Activated naive CD8-positive, alpha-beta T cell treated with anti-CD3 and anti-CD28 coated beads, Interleukin-2, amount 10 ng/mL, durations not matched to agents 7 days and 5 days (primary cell): ENCODE measurements around the gene UBQLN1. TPM values are rescaled to one million over a fixed set of nuclear protein-coding genes. Genes with fewer than 3 reads are reported as not detected.

Experiments used
- ATAC-seq: fragments of 150-1000 bp; cut with Tn5 transposase; one replicate; pipeline ENCODE4 v1.10.0; 2021; ENCODE audit warnings: low read depth, moderate library complexity
- POLR2A ChIA-PET: fragments of 350-600 bp; sonication (Branson Sonifier 250); formaldehyde crosslinking; loops from one replicate; lab custom pipeline; 2021; ENCODE audit warnings: antibody characterized with exemption; lab: Charles Lee
- DNase-seq: peaks from one replicate; pipeline ENCODE4 v3.0.0; 2021
- H3K27ac Mint-ChIP-seq: one replicate; pipeline ENCODE4 v1.8.0; 2022; ENCODE audit warnings: mild to moderate bottlenecking, mixed read lengths
- H3K27me3 Mint-ChIP-seq: one replicate; pipeline ENCODE4 v1.8.0; 2022; ENCODE audit warnings: mild to moderate bottlenecking, moderate library complexity, mixed read lengths
- H3K36me3 Mint-ChIP-seq: one replicate; pipeline ENCODE4 v1.8.0; 2021; ENCODE audit warnings: mild to moderate bottlenecking, mixed read lengths
- H3K4me1 Mint-ChIP-seq: one replicate; pipeline ENCODE4 v1.8.0; 2021; ENCODE audit warnings: mixed read lengths
- H3K4me3 Mint-ChIP-seq: one replicate; pipeline ENCODE4 v1.8.0; 2022; ENCODE audit warnings: mild to moderate bottlenecking, moderate library complexity, mixed read lengths
- H3K9me3 Mint-ChIP-seq: one replicate; pipeline ENCODE4 v1.8.0; 2021; ENCODE audit warnings: mixed read lengths
- total RNA-seq, 2 experiments: library from RNA; stranded (reverse); gene quantifications; one replicate each; pipeline ENCODE4 v1.2.3, GENCODE V29; 2021

The UBQLN1 gene
- total RNA-seq, 2 experiments from 2014 or later = 87.9 to 108 TPM

- H3K4me1 Mint-ChIP-seq = peaks cover 7% of the 10 kb centered on the region
- no peak overlapping the region for H3K27ac Mint-ChIP-seq
- no peaks in the 10 kb centered on the region for H3K9me3 Mint-ChIP-seq
- H3K36me3 Mint-ChIP-seq = peaks cover 4% of the 10 kb centered on the region
- H3K4me3 Mint-ChIP-seq = no peak overlapping the region
- no peaks in the 10 kb centered on the region for H3K27me3 Mint-ChIP-seq
- ATAC-seq (no peak), DNase-seq (no peak)
- POLR2A ChIA-PET = no interaction called here
Observed at GRCh38 chr9:83646500-83647239, 61.1 kb downstream of the UBQLN1 start.

GRCh38 chr9:83642793-83643192 lies 65.0 kb downstream of the UBQLN1 start:
- Mint-ChIP-seq H3K4me3 (no peak overlapping the region), H3K27ac (no peak overlapping the region), H3K27me3 (no peaks in the 10 kb centered on the region), H3K9me3 (no peaks in the 10 kb centered on the region), H3K36me3 (peaks cover 3% of the 10 kb centered on the region), H3K4me1 (peaks cover 3% of the 10 kb centered on the region)
- ATAC-seq = no peak
- POLR2A ChIA-PET = no interaction called here
- DNase-seq = no peak

- Mint-ChIP-seq H3K27ac (no peak overlapping the region), H3K36me3 (peaks cover 5% of the 10 kb centered on the region), H3K27me3 (no peaks in the 10 kb centered on the region), H3K9me3 (no peaks in the 10 kb centered on the region), H3K4me3 (no peak overlapping the region), H3K4me1 (no peaks in the 10 kb centered on the region)
- no peak for DNase-seq
- ATAC-seq = no peak
- POLR2A ChIA-PET = interaction anchor here (2.3 kb wide), 1 partner anchor 15 kb away, joined by 8 read pairs; the partner anchor contains the start of gene IDNK
Observed at GRCh38 chr9:83639266-83639665, 68.5 kb downstream of the UBQLN1 start.

DNA sequence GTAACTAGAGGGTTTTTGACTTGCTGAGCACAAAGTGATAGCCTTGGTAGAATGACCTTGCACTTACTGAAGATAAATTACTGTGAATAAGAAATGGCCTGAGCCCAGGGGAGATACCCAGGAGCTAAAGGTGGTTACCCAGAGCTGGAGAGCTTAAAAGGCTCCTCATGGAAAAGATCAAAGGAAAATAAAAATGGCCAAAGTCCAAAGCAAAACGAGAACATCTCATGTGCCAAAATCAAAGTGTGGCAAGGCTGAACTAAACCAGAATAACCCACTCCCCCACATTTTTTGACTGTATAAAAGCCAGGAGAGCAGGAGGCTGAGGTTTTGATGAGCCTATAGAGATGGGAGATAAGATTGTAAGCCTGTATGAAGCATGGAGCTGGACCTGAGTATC lies 70.4 kb downstream of the UBQLN1 start:
- ATAC-seq = no peak
- Mint-ChIP-seq H3K27me3 (no peaks in the 10 kb centered on the region), H3K4me1 (no peaks in the 10 kb centered on the region), H3K36me3 (peaks cover 4% of the 10 kb centered on the region), H3K9me3 (no peaks in the 10 kb centered on the region), H3K27ac (no peak overlapping the region), H3K4me3 (no peak overlapping the region)
- DNase-seq = no peak
- POLR2A ChIA-PET = interaction anchor here (1.7 kb wide), 1 partner anchor 14 kb away, joined by 4 read pairs; no protein-coding TSS in a partner anchor

GRCh38 chr9:83636813-83637212 lies 70.9 kb downstream of the UBQLN1 start:
- Mint-ChIP-seq H3K4me1 (no peaks in the 10 kb centered on the region), H3K27ac (no peak overlapping the region), H3K9me3 (no peaks in the 10 kb centered on the region), H3K27me3 (no peaks in the 10 kb centered on the region), H3K4me3 (no peak overlapping the region), H3K36me3 (peaks cover 4% of the 10 kb centered on the region)
- DNase-seq (no peak), ATAC-seq (no peak)
- POLR2A ChIA-PET = interaction anchor here (1.7 kb wide), 1 partner anchor 13 kb away, joined by 4 read pairs; no protein-coding TSS in a partner anchor

GRCh38 chr9:83633676-83634075 lies 74.1 kb downstream of the UBQLN1 start:
- DNase-seq = no peak
- Mint-ChIP-seq H3K4me1 (no peaks in the 10 kb centered on the region), H3K27me3 (no peaks in the 10 kb centered on the region), H3K4me3 (no peak overlapping the region), H3K27ac (no peak overlapping the region), H3K36me3 (peaks cover 7% of the 10 kb centered on the region), H3K9me3 (no peaks in the 10 kb centered on the region)
- POLR2A ChIA-PET = interaction anchor here (1.8 kb wide), 1 partner anchor 9 kb away, joined by 5 read pairs; no protein-coding TSS in a partner anchor
- ATAC-seq = no peak

DNA sequence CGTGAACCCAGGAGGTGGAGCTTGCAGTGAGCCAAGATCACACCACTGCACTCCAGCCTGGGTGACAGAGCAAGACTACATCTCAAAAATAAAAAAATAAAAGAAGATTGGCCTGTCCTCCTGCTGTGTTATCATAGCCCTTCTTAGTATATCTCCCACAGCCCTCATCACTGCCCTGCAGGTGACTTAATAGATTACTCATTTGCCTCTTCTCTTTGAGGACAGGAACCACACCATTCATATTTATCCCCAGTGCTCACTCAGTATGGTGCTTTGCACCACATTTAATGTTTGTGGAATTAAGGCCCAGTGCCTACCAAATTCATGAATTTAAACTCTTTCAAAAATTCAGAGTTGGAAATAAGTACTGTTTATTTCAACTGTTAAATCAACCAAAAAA lies 74.5 kb downstream of the UBQLN1 start:
- DNase-seq = no peak
- Mint-ChIP-seq H3K27me3 (no peaks in the 10 kb centered on the region), H3K9me3 (no peaks in the 10 kb centered on the region), H3K27ac (no peak overlapping the region), H3K36me3 (peaks cover 7% of the 10 kb centered on the region), H3K4me1 (no peaks in the 10 kb centered on the region), H3K4me3 (no peak overlapping the region)
- POLR2A ChIA-PET = interaction anchor here (1.8 kb wide), 1 partner anchor 9 kb away, joined by 5 read pairs; no protein-coding TSS in a partner anchor
- peak; percentile 30 for ATAC-seq

DNA sequence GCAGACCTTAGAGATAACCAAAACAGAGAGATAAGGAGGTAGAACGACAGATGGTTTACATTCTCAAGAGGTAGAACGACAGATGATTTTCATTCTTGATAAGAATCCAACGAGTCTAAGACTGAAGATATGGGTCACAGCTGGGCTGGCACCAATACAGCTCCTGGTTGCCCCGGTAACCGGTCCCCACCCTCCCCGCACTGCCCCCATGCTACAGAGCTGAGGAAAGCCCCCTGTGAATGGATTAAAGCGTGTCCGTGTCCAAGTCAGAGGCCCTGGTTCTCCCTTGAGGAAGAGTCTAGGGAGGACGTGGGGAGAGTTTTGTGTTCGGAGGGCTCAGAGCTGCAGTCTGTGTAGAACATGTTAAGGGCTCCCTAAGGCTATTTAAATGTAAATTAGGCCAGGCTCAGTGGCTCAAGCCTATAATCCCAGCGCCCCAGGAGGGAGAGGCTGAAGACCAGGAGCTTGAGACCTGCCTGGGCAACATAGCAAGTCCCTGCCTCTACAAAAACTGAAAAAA lies 76.8 kb downstream of the UBQLN1 start:
- no peaks in the 10 kb centered on the region for H3K27me3 Mint-ChIP-seq
- ATAC-seq = no peak
- H3K36me3 Mint-ChIP-seq = peaks cover 11% of the 10 kb centered on the region
- H3K27ac Mint-ChIP-seq = no peak overlapping the region
- no peaks in the 10 kb centered on the region for H3K4me1 Mint-ChIP-seq
- H3K9me3 Mint-ChIP-seq = no peaks in the 10 kb centered on the region
- no peak overlapping the region for H3K4me3 Mint-ChIP-seq
- DNase-seq = no peak
- POLR2A ChIA-PET = no interaction called here

DNA sequence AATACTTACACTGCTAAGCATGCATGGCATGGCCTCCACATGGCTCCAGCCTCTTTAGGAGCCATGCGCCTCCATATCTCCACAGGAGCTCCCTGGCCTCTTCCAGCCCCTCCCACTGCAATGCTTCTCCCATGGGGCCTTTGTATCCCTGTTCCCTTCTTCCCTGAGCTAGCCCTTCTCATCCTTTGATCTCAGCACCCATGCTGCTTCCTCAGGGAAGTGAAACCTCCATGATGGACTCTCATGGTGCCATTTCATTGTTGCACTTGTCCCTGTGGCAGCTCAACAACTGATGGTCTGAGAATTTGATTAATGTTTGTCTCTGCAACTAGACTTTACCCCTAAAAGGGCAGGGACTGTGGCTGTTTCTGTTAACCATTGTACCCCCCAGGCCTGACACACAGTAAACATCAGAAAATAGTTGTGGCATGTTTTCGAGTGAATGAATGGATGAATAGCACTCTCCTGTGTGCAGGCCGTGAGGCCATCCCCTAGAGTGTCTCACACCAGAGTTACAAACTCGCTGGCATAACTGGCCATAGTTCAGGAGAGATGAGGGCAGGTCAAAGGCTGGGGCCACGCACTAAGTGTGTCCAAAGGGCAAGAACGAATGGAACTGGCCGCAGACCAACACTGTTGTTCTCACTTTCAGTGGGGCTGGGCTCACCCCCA lies 78.2 kb downstream of the UBQLN1 start:
- no peak for DNase-seq
- H3K4me1 Mint-ChIP-seq = peaks cover 5% of the 10 kb centered on the region
- peaks cover 12% of the 10 kb centered on the region for H3K36me3 Mint-ChIP-seq
- H3K27me3 Mint-ChIP-seq = no peaks in the 10 kb centered on the region
- H3K9me3 Mint-ChIP-seq = no peaks in the 10 kb centered on the region
- ATAC-seq = no peak
- POLR2A ChIA-PET = no interaction called here
- no peak overlapping the region for H3K4me3 Mint-ChIP-seq
- H3K27ac Mint-ChIP-seq = no peak overlapping the region

- Mint-ChIP-seq H3K4me3 (no peak overlapping the region), H3K27ac (no peak overlapping the region), H3K9me3 (no peaks in the 10 kb centered on the region), H3K4me1 (peaks cover 14% of the 10 kb centered on the region), H3K36me3 (peaks cover 12% of the 10 kb centered on the region), H3K27me3 (no peaks in the 10 kb centered on the region)
- no peak for DNase-seq
- no peak for ATAC-seq
- POLR2A ChIA-PET = no interaction called here
Observed at GRCh38 chr9:83628540-83628939, 79.2 kb downstream of the UBQLN1 start.

DNA sequence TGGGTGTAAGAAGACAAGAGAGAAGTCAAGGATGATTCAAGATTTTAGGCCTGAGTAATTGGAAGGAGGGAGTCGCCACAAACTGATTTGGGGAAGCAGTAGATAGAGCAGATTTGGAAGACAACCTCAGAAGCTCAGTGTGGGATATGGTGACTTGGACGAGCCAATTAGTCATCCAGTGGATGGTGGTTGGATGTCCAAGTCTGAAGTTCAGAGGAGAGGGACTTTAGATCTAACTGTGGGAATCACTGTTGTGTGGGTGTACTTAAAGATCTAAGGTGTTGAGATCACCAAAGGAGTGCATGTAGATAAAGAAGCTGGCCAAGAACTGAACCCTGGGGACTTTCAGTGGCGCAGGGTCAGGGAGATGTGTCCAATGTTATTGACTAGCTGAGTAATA lies 82.6 kb downstream of the UBQLN1 start:
- POLR2A ChIA-PET = interaction anchor here (0.5 to 3.4 kb wide), 5 partner anchors 15 to 613 kb away, joined by 4 to 45 read pairs (median 5); partner anchors contain the start of genes HNRNPK, RMI1 and UBQLN1
- no peaks in the 10 kb centered on the region for H3K9me3 Mint-ChIP-seq
- H3K36me3 Mint-ChIP-seq = peaks cover 10% of the 10 kb centered on the region
- H3K27me3 Mint-ChIP-seq = no peaks in the 10 kb centered on the region
- peak overlapping the region; percentile 0 for H3K27ac Mint-ChIP-seq
- ATAC-seq = no peak
- peaks cover 21% of the 10 kb centered on the region for H3K4me1 Mint-ChIP-seq
- DNase-seq = no peak
- no peak overlapping the region for H3K4me3 Mint-ChIP-seq

DNA sequence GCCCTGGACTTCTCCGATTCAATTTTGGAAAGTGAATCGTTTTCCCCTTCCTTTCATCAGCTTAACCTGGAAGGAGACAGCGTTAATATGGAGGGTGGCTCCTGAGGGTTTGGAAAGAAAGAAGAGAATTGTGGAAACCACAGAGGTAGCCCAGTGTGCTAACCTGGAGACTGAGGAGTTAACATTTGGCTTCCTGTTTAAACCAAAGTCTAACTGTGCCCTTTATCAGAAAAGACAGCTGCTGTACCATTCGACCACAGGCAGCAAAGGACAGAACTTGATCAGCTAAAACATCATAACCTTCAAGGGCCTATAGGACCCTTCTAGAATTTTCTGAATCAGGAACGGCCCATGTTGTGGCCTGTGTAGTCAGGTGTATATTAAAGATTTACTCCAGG lies 84.1 kb downstream of the UBQLN1 start:
- peak; percentile 24 for ATAC-seq
- POLR2A ChIA-PET = interaction anchor here (0.6 to 3.4 kb wide), 10 partner anchors 9 to 357 kb away, joined by 3 to 45 read pairs (median 4); partner anchors contain the start of genes HNRNPK, KIF27, RMI1 and UBQLN1
- Mint-ChIP-seq H3K9me3 (no peaks in the 10 kb centered on the region), H3K27ac (peak overlapping the region; percentile 95), H3K36me3 (peaks cover 6% of the 10 kb centered on the region), H3K4me3 (peak overlapping the region; percentile 88), H3K4me1 (peaks cover 21% of the 10 kb centered on the region), H3K27me3 (no peaks in the 10 kb centered on the region)
- no peak for DNase-seq

DNA sequence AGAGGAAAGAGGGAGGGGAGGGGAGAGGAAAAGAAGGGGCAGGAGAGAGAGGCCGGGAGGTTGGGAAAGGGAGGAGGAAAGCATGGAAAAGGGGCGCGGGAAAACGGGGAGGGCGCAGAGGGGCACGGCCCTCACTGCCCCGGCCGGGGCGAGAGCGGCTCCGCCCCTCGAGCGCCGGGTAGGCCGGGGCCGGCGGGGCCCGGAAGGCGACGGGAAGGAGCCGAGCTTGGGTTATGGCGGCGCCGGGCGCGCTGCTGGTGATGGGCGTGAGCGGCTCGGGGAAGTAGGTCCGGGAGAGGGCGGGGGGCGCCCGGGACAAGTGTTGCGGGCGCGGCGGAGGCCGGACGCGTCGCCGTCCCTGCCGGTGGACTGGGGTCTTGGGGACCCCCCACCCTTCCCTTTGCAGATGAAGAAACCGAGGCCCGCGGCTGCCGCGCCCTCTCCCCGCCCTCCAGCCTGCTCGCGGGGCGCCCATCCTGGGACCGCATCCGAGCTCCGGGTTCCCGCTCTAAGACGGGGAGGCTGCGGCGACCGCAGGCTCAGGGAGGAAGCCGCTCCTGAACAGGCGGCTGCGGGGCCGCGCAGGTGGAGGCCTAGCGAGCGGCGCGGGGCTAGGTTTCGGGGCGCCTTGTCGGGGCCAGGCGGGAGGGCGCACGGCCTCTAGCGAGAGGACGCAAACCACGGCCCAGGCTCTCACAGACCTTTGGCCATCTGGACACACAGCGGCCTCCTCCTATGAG lies 84.6 kb downstream of the UBQLN1 start, which contains the start of gene IDNK:
IDNK (plus strand) TSS at position 205 of the 740 bp plus-strand sequence; CDS start at position 234, 29 bp downstream.
- H3K27me3 Mint-ChIP-seq = no peaks in the 10 kb centered on the region
- H3K4me3 Mint-ChIP-seq = peak within 1 kb of the TSS; percentile 88
- ATAC-seq = peak; percentile 89
- peaks cover 21% of the 10 kb centered on the region for H3K4me1 Mint-ChIP-seq
- no peaks in the 10 kb centered on the region for H3K9me3 Mint-ChIP-seq
- peaks cover 6% of the 10 kb centered on the region for H3K36me3 Mint-ChIP-seq
- peak; percentile 82 for DNase-seq
- H3K27ac Mint-ChIP-seq = peak within 1 kb of the TSS; percentile 95
- POLR2A ChIA-PET = interaction anchor here (0.5 to 3.4 kb wide), 10 partner anchors 14 to 298 kb away, joined by 3 to 45 read pairs (median 4); partner anchors contain the start of genes KIF27 and UBQLN1
